ENCODE data around the gene STARD4. TPM values are rescaled to one million over a fixed set of nuclear protein-coding genes. Genes with fewer than 3 reads are reported as not detected.

The STARD4 gene
- total RNA-seq, 1 donor from 2014 or later = 157 TPM

DNA sequence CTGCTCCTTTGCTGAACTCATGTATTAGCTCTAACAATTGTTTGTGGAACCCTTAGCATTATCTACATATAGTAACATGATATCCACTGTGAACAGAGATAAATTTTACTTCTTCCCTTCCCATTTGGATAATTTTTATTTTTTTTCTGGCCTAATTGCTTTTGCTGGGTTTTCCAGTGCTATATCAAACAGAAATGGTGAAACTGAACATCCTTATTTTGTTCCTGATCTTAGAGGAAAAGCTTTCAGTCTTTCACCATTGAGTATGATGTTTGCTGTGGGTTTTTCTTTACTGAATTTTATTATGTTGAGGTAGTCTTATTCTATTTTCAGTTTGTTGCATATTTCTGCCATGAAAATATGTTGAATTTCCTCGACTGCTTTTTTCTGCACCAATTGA lies 44.8 kb upstream of the STARD4 start:
- Mint-ChIP-seq H3K4me3 (no peak overlapping the region), H3K27me3 (ENCODE audit: insufficient read depth, low read depth) (peaks cover 3% of the 10 kb centered on the region), H3K27ac (no peak overlapping the region), H3K36me3 (no peaks in the 10 kb centered on the region), H3K4me1 (peaks cover 11% of the 10 kb centered on the region), H3K9me3 (peaks cover 16% of the 10 kb centered on the region)
- peaks cover 18% of the 10 kb centered on the region for H3K4me1 ChIP-seq
- H3K79me2 ChIP-seq (ENCODE audit: low read depth) = no peaks in the 10 kb centered on the region
- TF ChIP-seq, protein P1, sequence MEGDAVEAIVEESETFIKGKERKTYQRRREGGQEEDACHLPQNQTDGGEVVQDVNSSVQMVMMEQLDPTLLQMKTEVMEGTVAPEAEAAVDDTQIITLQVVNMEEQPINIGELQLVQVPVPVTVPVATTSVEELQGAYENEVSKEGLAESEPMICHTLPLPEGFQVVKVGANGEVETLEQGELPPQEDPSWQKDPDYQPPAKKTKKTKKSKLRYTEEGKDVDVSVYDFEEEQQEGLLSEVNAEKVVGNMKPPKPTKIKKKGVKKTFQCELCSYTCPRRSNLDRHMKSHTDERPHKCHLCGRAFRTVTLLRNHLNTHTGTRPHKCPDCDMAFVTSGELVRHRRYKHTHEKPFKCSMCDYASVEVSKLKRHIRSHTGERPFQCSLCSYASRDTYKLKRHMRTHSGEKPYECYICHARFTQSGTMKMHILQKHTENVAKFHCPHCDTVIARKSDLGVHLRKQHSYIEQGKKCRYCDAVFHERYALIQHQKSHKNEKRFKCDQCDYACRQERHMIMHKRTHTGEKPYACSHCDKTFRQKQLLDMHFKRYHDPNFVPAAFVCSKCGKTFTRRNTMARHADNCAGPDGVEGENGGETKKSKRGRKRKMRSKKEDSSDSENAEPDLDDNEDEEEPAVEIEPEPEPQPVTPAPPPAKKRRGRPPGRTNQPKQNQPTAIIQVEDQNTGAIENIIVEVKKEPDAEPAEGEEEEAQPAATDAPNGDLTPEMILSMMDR (IDR thresholded peaks at IDR 0.05) = no peak
- TF ChIP-seq EZH2phosphoT487 (IDR thresholded peaks at IDR 0.05) = no peak
- no peak for TF ChIP-seq EZH2 (IDR thresholded peaks at IDR 0.05)
- H3K9ac ChIP-seq = no peak overlapping the region
- H3K36me3 ChIP-seq = no peaks in the 10 kb centered on the region
- H3K4me2 ChIP-seq = no peak overlapping the region
- H3K27me3 ChIP-seq = no peaks in the 10 kb centered on the region
- peaks cover 6% of the 10 kb centered on the region for H3F3A ChIP-seq (ENCODE audit: low read depth)
- H2AFZ ChIP-seq (replicated peaks) = no peak overlapping the region
- H3K27ac ChIP-seq = no peak overlapping the region
- DNase-seq (ENCODE audit: low spot score) = no peak
- no peaks in the 10 kb centered on the region for H4K20me1 ChIP-seq (ENCODE audit: low read depth)
- H3K4me3 ChIP-seq = no peak overlapping the region
- H3K9me3 ChIP-seq (ENCODE audit: low read depth) = no peaks in the 10 kb centered on the region

DNA sequence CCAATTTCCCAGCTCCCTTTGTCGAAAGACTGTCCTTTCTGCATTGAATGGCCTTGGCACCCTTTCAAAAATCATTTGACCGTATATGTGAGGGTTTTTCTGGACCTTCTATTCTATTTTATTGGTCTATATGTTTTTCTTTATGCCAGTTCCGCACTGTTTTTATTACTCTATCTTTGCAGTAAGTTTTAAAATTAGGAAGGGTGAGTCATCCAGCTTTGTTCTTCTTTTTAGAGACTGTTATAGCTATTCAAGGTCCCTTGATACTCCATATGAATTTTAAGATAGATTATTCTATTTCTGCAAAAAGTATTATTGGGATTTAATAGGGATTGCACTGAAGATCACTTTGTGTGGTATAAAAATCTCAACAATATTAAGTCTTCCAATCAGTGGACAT lies 44.2 kb upstream of the STARD4 start:
- no peak for TF ChIP-seq EZH2 (IDR thresholded peaks at IDR 0.05)
- TF ChIP-seq EZH2phosphoT487 (IDR thresholded peaks at IDR 0.05) = no peak
- TF ChIP-seq, protein P1 (IDR thresholded peaks at IDR 0.05) = no peak
- H3K9me3 Mint-ChIP-seq = peaks cover 16% of the 10 kb centered on the region
- H3K27ac Mint-ChIP-seq = no peak overlapping the region

DNA sequence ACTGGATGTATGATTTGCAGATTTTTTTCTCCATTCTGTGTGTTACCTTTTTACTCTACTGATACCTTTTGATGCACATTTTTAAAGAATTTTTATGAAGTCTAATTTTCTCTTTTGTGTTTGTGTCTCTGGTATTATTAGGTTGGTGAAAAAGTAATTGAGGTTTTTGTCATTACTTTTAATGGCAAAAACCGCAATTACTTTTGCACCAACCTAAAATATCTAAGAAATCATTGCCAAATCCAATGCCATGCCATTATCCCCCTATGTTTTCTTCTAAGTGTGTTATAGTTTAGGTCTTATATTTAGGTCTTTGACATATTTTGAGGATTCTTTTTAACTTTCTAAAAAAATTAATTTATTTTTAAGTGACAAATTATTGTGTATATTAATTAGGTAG lies 43.4 kb upstream of the STARD4 start:
- Histone ChIP-seq H3K79me2 (ENCODE audit: low read depth) (no peaks in the 10 kb centered on the region), H3F3A (ENCODE audit: low read depth) (peaks cover 16% of the 10 kb centered on the region), H3K9ac (no peak overlapping the region), H3K27me3 (no peaks in the 10 kb centered on the region), H3K27ac (no peak overlapping the region), H3K36me3 (no peaks in the 10 kb centered on the region), H2AFZ (replicated peaks) (no peak overlapping the region), H4K20me1 (ENCODE audit: low read depth) (no peaks in the 10 kb centered on the region), H3K4me1 (peaks cover 32% of the 10 kb centered on the region), H3K4me3 (no peak overlapping the region), H3K9me3 (ENCODE audit: low read depth) (no peaks in the 10 kb centered on the region), H3K4me2 (no peak overlapping the region)
- TF ChIP-seq, protein P1 (IDR thresholded peaks at IDR 0.05) = no peak
- TF ChIP-seq EZH2 (IDR thresholded peaks at IDR 0.05) = no peak
- TF ChIP-seq EZH2phosphoT487 (IDR thresholded peaks at IDR 0.05) = no peak
- peaks cover 3% of the 10 kb centered on the region for H3K27me3 Mint-ChIP-seq (ENCODE audit: insufficient read depth, low read depth)
- H3K9me3 Mint-ChIP-seq = peaks cover 16% of the 10 kb centered on the region
- H3K4me1 Mint-ChIP-seq = peaks cover 24% of the 10 kb centered on the region
- H3K27ac Mint-ChIP-seq = no peak overlapping the region
- no peak for DNase-seq (ENCODE audit: low spot score)
- H3K36me3 Mint-ChIP-seq = no peaks in the 10 kb centered on the region
- no peak overlapping the region for H3K4me3 Mint-ChIP-seq

More for the DNA sequence above, 44.2 kb upstream of the STARD4 start:
- Mint-ChIP-seq H3K27me3 (ENCODE audit: insufficient read depth, low read depth) (peaks cover 3% of the 10 kb centered on the region), H3K4me1 (peaks cover 17% of the 10 kb centered on the region), H3K4me3 (no peak overlapping the region), H3K36me3 (no peaks in the 10 kb centered on the region)
- H3K9ac ChIP-seq = no peak overlapping the region
- H3K79me2 ChIP-seq (ENCODE audit: low read depth) = no peaks in the 10 kb centered on the region
- no peaks in the 10 kb centered on the region for H3K36me3 ChIP-seq
- H3K27ac ChIP-seq = no peak overlapping the region
- no peaks in the 10 kb centered on the region for H3K9me3 ChIP-seq (ENCODE audit: low read depth)
- H3K4me2 ChIP-seq = no peak overlapping the region
- DNase-seq (ENCODE audit: low spot score) = no peak
- H3K4me3 ChIP-seq = no peak overlapping the region
- peaks cover 24% of the 10 kb centered on the region for H3K4me1 ChIP-seq
- H3F3A ChIP-seq (ENCODE audit: low read depth) = peaks cover 12% of the 10 kb centered on the region
- H3K27me3 ChIP-seq = no peaks in the 10 kb centered on the region
- H4K20me1 ChIP-seq (ENCODE audit: low read depth) = no peaks in the 10 kb centered on the region
- no peak overlapping the region for H2AFZ ChIP-seq (replicated peaks)

Measured in neural progenitor cell (in vitro differentiated cells).